HG02840 (cell line): ENCODE results near the gene CEACAM19.
A peak's percentile ranks its signal among the peaks of the same experiment; 100 is the strongest.
"Not testable (repeated sequence)": the region's sequence is repeated elsewhere in the genome, so short reads cannot be mapped to it uniquely, and the experiment has no call there.

Experiments used
- ATAC-seq: cut with Tn5 transposase; IDR thresholded peaks from one replicate; pipeline ENCODE4 v1.9.1; 2021; ENCODE audit warnings: mild to moderate bottlenecking, moderate library complexity, moderate number of reproducible peaks; ENCODE audit not compliant: unreplicated experiment, low FRiP score

The CEACAM19 gene

DNA sequence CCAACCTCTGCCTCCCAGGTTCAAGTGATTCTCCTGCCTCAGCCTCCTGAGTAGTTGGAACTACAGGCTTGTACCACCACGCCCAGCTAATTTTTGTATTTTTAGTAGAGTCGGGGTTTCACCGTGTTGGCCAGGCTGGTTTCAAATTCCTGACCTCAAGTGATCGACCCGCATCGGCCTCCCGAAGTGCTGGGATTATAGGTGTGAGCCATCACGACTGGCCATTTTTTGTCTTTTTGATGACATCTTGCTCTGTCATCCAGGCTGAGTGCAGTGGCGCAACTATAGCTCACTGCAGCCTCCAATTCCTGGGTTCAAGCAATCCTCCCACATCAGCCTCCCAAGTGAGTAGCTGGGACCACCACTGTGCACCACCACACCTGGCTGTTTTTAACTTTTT, 49.1 kb downstream of the CEACAM19 start:
- not testable (repeated sequence) for ATAC-seq

DNA sequence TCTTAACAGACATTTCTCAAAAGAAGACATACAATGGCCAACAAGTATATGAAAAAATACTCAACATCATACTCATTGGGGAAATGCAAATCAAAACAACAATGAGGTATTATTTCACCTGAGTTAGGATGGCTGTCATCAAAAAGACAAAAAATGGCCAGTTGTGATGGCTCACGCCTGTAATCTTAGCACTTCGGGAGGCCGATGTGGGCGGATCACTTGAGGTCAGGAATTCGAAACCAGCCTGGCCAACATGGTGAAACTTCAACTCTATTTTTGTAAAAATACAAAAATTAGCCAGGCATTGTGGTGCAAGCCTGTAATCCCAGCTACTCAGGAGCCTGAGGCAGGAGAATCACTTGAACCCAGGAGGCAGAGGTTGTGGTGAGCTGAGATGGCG, 49.7 kb downstream of the CEACAM19 start:
- ATAC-seq = no peak

DNA sequence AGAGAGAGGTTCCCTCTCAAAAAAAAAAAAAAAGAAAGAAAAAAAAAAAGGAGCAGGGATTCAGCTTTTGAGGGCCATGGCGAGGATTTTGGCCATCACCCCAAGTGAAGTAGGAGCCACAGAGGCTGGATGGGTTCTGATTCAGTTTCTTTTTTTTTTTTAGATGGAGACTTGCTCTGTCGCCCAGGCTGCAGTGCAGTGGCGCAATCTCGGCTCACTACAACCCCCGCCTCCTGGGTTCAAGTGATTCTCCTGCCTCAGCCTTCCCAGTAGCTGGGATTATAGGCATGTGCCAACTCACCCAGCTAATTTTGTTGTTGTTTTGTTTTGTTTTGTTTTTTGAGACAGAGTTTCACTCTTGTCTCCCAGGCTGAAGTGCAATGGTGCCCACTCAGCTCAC, 50.1 kb downstream of the CEACAM19 start:
- ATAC-seq = not testable (repeated sequence)

DNA sequence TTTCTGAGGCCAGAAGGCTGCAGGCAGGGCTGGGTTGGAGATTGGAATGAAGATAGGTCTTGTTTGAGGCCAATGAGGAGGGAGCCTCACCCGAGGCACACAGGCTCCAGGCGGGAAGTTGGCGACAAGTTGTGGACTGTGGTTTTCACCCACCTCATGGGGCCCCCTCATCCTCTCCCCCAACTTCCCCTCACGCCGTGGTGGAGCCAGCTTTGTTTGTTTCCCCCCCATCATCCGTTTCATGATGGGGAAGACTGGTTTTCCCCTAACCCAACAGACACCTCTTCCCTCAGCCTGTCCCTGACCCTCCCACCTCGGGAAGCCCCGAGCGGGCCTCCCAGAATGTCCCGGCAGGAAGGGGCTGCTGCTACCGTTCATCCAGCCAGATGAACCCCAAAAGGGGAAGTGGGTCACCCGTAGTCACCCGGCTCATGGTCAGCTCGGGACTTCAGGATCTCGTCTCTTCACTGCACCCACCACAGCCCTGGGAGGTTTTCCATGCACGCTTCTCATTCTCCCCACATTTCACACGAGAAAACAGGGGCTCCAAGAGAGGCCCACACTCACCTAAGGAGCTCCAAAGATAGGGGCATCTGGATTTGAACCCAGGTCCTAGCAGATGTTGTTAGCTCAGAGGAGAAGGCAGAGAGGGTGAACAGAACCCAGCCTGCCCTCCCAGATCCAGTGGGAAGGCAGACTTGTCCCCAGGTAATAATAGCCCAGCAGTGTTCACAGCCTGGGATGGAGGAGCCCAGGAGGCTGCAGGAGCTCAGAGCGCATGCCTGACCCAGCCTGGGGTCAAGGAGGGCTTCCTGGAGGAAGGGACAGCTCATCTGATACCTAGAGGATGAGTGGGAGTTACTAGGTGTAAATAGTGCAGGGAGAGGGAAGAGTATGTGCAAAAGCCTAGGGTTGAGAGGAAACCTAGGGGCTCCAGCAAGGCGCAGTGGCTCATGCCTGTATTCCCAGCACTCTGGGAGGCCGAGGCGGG, 51.1 kb downstream of the CEACAM19 start:
- ATAC-seq = no peak

DNA sequence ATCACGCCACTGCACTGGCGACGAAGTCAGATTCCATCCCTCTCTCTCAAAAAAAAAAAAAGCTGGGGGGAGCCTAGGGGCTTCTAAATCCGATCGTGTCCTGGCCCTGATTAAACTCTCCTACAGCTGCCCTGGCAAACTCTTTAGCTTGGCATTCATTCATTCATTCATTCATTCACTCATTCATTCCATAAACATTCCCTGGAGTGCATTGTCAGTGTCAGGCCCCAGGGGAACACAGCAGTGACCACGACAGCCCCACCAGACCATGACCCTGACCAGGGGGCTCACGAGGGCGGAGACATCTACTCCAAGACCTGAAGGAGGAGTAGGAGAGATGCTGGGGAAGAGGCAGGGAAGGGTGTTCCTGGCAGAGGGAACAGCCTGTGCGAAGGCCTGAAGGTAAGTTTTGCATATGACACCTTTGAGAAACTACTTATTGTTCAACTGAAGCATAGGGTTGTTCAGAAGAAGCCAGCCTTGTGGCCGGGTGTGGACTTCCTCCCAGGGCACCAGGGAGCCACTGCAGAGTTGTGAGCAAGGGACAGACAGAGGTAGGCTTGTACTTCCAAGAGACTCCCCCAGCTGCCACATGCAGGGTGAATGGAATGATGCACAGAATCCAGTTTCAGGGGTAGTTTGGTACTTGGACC, 52.1 kb downstream of the CEACAM19 start:
- peak; percentile 18 for ATAC-seq

DNA sequence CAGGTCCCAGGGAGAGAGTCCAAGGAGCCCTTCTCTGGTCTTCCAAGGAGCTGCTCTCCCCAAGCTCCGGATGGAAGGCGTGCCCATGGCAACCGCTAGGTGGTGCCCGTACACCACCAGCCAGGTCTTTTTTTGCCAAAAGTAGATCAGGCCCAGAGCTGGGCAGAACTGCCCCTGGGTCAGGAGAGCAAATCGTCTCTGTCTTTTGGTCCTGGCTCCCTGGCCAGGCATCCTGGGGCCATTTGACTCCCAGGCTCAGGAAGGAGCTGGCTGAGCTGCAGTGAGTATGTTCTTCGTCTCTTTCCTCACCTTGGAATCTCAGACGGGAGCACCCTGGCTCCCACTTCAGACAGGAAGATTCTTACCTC, 52.7 kb downstream of the CEACAM19 start:
- ATAC-seq = peak; percentile 51

DNA sequence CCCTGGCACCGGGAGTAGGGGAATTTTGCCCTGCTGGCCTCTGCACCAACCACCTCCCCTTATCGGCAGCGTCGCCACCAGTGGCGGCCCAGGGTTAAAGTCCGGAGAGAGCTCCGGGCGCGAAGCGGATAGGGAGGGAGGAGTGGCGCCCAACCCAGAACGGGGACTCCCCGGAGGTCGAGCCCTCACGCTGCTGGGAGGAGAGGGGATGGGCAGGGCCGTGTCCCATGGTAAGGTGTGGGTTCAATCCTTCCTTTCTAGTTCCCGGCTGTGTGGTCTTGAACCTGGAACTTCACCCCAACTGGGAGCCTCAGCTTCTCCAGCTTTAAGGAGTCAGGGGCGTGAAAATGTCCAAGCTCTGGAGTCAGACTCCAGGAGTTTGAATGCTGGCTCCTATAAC, 54.0 kb downstream of the CEACAM19 start:
- ATAC-seq = no peak

DNA sequence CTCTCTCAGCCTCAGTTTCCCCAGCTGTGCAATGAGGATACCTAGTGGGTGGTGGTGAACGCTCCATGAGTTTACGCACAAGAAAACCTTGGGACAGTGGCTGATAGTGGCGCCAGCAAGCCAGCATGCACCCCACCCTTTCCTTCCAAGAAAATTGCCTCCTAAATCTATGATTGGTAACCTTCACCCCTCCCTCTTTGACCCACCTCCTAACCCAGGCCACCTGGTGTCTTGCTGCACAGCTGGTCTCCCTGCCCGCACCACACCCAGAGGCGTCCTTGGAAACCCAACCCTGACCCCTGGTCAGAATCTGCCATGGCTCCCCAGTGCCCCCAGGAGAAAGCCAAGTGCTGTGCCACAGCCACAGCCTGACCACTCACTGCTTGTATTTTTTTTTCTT, 54.4 kb downstream of the CEACAM19 start:
- no peak for ATAC-seq

DNA sequence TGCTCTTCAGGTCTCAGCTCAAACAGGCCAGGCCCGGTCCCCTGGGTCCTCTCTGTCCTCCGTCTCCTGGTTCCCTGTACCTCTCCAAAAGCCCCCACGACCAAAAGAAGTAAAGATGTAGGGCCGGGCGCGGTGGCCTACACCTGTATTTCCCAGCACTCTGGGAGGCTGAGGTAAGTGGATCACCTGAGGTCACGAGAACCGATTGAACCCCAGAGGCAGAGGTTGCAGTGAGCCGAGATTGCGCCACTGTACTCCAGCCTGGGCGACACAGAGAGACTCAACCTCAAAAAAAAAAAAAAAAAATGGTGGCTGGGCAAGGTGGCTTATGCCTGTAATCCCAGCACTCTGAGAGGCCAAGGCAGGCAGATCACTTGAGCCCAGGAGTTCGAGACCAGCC, 55.2 kb downstream of the CEACAM19 start:
- ATAC-seq = no peak

DNA sequence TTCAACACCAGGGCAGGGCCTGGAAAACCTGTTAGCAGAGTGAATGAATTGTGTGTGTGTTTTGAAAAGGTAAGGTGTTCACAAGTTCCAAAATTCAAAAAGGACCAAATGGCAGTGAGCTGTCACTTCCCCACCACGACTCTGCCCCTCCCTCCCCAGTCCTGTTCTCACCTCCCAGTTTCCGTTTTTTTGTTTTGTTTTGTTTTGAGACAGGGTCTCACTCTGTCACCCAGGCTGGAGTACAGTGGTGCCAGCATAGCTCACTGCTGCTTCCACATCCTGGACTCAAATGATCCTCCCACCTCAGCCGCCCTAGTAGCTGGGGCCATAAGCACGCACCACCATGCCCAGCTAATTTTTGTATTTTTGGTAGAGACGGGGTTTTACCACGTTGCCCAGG, 56.9 kb downstream of the CEACAM19 start:
- no peak for ATAC-seq

DNA sequence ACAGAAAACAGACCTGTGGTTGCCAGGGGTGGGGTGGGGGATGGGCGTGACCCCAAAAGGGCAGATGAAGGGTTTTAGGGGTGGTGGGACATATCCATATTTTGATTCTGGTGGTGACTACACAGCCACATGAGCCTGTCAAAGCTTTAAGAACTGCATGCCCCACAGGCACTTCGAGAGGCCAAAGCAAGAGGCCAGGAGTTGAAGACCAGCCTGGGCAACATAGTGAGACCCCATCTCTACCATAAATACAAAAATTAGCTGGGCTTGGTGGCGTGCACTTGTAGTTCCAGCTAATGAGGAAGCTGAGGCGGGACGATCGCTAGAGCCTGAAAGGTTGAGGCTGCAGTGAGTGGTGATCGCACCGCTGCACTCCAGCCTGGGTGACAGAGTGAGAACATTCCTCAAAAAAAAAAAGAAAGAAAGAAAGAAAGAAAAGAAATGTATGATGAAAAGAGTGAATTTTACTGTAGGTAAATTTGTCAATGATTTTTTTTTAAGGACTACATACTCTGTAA, 58.3 kb downstream of the CEACAM19 start:
- ATAC-seq = no peak

DNA sequence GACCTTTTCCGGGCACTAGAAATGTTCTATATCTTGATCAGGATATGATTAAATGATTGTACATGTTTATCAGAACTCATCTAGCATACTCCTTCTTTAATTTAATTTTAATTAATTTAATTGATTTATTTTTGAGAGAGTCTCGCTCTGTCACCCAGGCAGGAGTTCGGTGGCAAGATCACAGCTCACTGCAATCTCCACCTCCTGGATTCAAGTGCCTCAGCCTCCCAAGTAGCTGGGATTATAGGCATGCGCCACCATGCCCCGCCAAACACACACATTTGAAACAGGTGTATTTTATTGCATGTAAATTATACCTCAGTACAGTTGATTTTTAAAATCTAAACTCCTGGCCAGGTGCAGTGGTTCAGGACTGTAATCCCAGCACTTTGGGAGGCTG, 59.8 kb downstream of the CEACAM19 start:
- no peak for ATAC-seq

DNA sequence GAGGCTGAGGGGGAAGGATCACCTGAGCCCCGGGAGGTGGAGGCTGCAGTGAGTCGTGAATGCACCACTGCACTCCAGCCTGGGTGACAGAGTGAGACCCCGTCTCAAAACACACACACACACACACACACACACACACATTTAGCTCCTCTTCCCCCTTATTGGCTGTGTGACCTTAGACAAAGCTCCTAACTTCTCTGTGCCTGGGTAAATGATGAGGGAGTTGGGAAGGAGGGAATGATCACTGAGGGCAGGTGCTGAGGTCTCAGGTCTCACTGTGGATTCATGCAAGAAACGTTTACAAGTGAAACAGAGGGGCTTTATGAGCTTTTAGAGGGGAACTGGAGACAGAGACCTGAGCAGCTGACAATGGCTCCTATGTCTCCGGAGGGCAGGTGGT, 60.3 kb downstream of the CEACAM19 start:
- ATAC-seq = no peak

DNA sequence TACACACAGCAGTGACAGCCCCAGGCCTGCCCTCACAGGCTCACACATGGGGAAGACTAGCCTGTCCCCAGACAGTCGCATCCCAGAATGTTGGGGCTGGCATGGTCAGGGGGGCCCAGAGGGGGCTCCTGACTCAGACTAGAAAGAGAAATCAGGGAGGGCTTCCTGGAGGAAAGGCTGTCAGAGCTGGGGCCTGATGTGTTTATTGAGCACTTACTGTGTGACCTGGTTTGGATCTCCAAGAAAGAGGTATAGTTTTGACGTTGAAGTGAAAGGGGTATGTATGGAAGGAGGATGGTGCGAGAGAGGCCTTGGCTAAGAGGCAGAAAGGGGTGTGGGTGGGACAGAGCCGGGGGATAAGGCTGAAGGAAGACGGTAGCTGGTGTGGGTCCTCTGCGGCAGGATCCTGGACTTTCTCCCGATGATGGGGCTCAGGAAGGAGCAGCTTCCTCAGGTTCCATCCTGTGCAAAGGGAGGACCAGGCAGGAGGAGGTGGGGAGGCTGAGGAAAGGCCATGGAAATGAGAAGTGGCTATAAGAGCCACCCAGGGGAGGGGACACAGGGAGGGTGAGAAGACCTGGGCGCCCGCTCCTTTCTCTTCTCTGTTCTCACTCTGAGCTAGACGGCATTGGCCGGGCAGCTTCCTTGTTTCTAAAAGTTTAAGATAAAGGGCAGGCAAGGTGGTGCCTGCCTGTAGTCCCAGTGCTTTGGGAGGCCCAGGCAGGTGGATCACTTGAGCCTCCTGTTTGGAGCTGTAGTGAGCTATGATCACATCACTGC, 61.1 kb downstream of the CEACAM19 start:
- ATAC-seq = no peak
